HepG2 (cell line): ENCODE measurements around the gene NAV2. TPM values are rescaled to one million over a fixed set of nuclear protein-coding genes. Genes with fewer than 3 reads are reported as not detected.

Experiments
- ATAC-seq: fragments of 200-7000 bp; cut with Tn5 transposase; 3 replicates; pipeline ENCODE4 v1.9.1; 2020; ENCODE audit warnings: mild to moderate bottlenecking, moderate library complexity
- BruUV-seq: library from RNA; stranded (reverse); fragments of 400-500 nt; replicated peaks from 2 replicates; lab custom pipeline; 2021; lab: Mats Ljungman, UMichigan
- CTCF ChIA-PET: fragments of 300-600 bp; formaldehyde crosslinking; extraction: SDS; loops from one replicate; lab custom pipeline; 2021; ENCODE audit warnings: low total read pairs, inconsistent platforms, low intra/inter-chr PET ratio; lab: Yijun Ruan, JAX
- POLR2A ChIA-PET: fragments of 350-600 bp; sonication (Branson Sonifier 250); formaldehyde crosslinking; loops from one replicate; lab custom pipeline; 2020; ENCODE audit warnings: antibody characterized with exemption, inconsistent platforms; lab: Yijun Ruan, JAX
- DNase-seq: peaks from one replicate; pipeline ENCODE4 v3.0.0-alpha.2; 2015; ENCODE audit warnings: low spot score
- FAIRE-seq: peaks from 3 replicates; lab custom pipeline; 2011; peaks lifted over from hg19 to GRCh38; lab: Jason Lieb, UNC
- H2AFZ ChIP-seq: one replicate; pipeline ENCODE4 v1.6.1; 2011; ENCODE audit warnings: low read length, inconsistent platforms
- H3K27ac ChIP-seq: fragments of 300-600 bp; 3 replicates; pipeline ENCODE4 v1.8.0; 2011; ENCODE audit warnings: mixed run types, mild to moderate bottlenecking, mixed read lengths, low read length, inconsistent platforms; ENCODE audit not compliant: insufficient read depth; ENCODE audit errors: extremely low read length
- H3K27me3 ChIP-seq, 2 experiments: fragments of 200-600 bp in 1 of 2; 2 replicates in 1 of 2; 3 replicates in 1 of 2; pipeline versions ENCODE4 v1.6.0 to v1.8.0; 2011; ENCODE audit warnings: low read length in 2 of 2, mild to moderate bottlenecking in 2 of 2, moderate library complexity in 2 of 2, inconsistent platforms in 1 of 2; ENCODE audit not compliant: insufficient read depth in 2 of 2, control insufficient read depth in 1 of 2
- H3K36me3 ChIP-seq, 2 experiments: fragments of 200-600 bp in 1 of 2; replicated peaks in 1 of 2; 2 replicates in 1 of 2; 3 replicates in 1 of 2; pipeline versions ENCODE4 v1.5.1 to v1.8.0; 2011; ENCODE audit warnings: low read length in 2 of 2, inconsistent platforms in 1 of 2; ENCODE audit not compliant: insufficient read depth in 2 of 2, control insufficient read depth in 1 of 2
- H3K4me1 ChIP-seq: 2 replicates; pipeline ENCODE4 v1.5.1; 2012; ENCODE audit warnings: low read length, inconsistent platforms; ENCODE audit not compliant: insufficient read depth
- H3K4me2 ChIP-seq: 2 replicates; pipeline ENCODE4 v1.6.0; 2011; ENCODE audit warnings: low read depth, low read length, inconsistent platforms
- H3K4me3 ChIP-seq, 3 experiments: fragments of 200-600 bp in 1 of 3; sonication (generic), shearing (Covaris generic) in 1 of 3; replicated peaks in 1 of 3; 2 replicates each; pipeline ENCODE4 v1.5.1; 2011 to 2016; ENCODE audit warnings: low read length in 3 of 3, inconsistent platforms in 2 of 3, low read depth in 2 of 3, mild to moderate bottlenecking in 2 of 3, control low read depth in 1 of 3, mixed read lengths in 1 of 3; ENCODE audit not compliant: insufficient read depth in 1 of 3
- H3K79me2 ChIP-seq: one replicate; pipeline ENCODE4 v1.6.1; 2011; ENCODE audit warnings: low read length, inconsistent platforms; ENCODE audit not compliant: insufficient read depth
- H3K9ac ChIP-seq: 2 replicates; pipeline ENCODE4 v1.6.0; 2011; ENCODE audit warnings: mild to moderate bottlenecking, low read depth, low read length, inconsistent platforms; ENCODE audit not compliant: insufficient read depth
- H3K9me3 ChIP-seq: 2 replicates; pipeline ENCODE4 v1.5.1; 2012; ENCODE audit warnings: mild to moderate bottlenecking, low read length
- H4K20me1 ChIP-seq: 2 replicates; pipeline ENCODE4 v1.6.0; 2011; ENCODE audit warnings: inconsistent platforms, mild to moderate bottlenecking, low read length, moderate library complexity; ENCODE audit not compliant: insufficient read depth
- BORCS8-MEF2B ChIP-seq: sonication (generic); formaldehyde crosslinking; IDR thresholded peaks from 2 replicates; pipeline ENCODE4 v1.8.0; 2022; ENCODE audit warnings: mild to moderate bottlenecking, missing genetic modification reagents
- FOXA1 ChIP-seq, 2 experiments: fragments of 450-650 bp in 1 of 2; sonication (generic) in 1 of 2; formaldehyde crosslinking in 1 of 2; IDR thresholded peaks; 2 replicates each; pipeline versions ENCODE4 v1.4.0 to v1.6.1; 2016 to 2020; ENCODE audit warnings: missing genetic modification reagents in 1 of 2
- HCFC1 ChIP-seq: fragments of 150-350 bp; IDR thresholded peaks from 2 replicates; pipeline ENCODE4 v1.6.1; 2014; ENCODE audit warnings: low read depth, low read length
- MTA1 ChIP-seq: sonication (generic); formaldehyde crosslinking; IDR thresholded peaks from 2 replicates; pipeline ENCODE4 v1.4.0; 2020; ENCODE audit warnings: missing genetic modification reagents, mild to moderate bottlenecking, borderline replicate concordance
- SNAI1 ChIP-seq: sonication (generic); formaldehyde crosslinking; IDR thresholded peaks from 2 replicates; pipeline ENCODE4 v1.5.0; 2020; ENCODE audit warnings: mild to moderate bottlenecking, missing genetic modification reagents, borderline replicate concordance
- SRSF4 ChIP-seq: fragments of 200-400 bp; formaldehyde crosslinking; IDR thresholded peaks from one replicate; pipeline ENCODE4 v1.6.1; 2018; ENCODE audit warnings: mild to moderate bottlenecking, low read depth, low read length, moderate library complexity; ENCODE audit not compliant: poor library complexity, severe bottlenecking
- TCF12 ChIP-seq, 2 experiments: fragments of 450-650 bp in 1 of 2; sonication (generic) in 1 of 2; formaldehyde crosslinking in 1 of 2; IDR thresholded peaks; 2 replicates each; pipeline versions ENCODE4 v1.6.1 to v1.8.0; 2017 to 2022; ENCODE audit warnings: antibody characterized with exemption in 1 of 2, mild to moderate bottlenecking in 1 of 2, missing genetic modification reagents in 1 of 2, moderate library complexity in 1 of 2
- U2AF1 ChIP-seq: fragments of 200-400 bp; formaldehyde crosslinking; optimal IDR thresholded peaks from 2 replicates; pipeline ENCODE3; 2017; ENCODE audit warnings: mild to moderate bottlenecking, low read depth, low read length
- ZBED4 ChIP-seq: sonication (generic); formaldehyde crosslinking; IDR thresholded peaks from 2 replicates; pipeline ENCODE4 v1.4.0; 2020; ENCODE audit warnings: missing genetic modification reagents, borderline replicate concordance
- ZNF136 ChIP-seq: sonication (generic); formaldehyde crosslinking; IDR thresholded peaks from 2 replicates; pipeline ENCODE4 v1.8.1; 2022; ENCODE audit warnings: low read depth, mild to moderate bottlenecking, moderate library complexity, missing genetic modification reagents
- ZNF569 ChIP-seq: sonication (generic); formaldehyde crosslinking; IDR thresholded peaks from 2 replicates; pipeline ENCODE4 v1.5.0; 2020; ENCODE audit warnings: mild to moderate bottlenecking, missing genetic modification reagents, moderate library complexity, borderline replicate concordance
- ZSCAN21 ChIP-seq: sonication (generic); formaldehyde crosslinking; IDR thresholded peaks from 2 replicates; pipeline ENCODE4 v1.8.0; 2022; ENCODE audit warnings: mild to moderate bottlenecking, missing genetic modification reagents, moderate library complexity, borderline replicate concordance
- WGBS: methylation state at CpG from one replicate; pipeline ENCODE4 v1.1.6; 2017; ENCODE audit warnings: low lambda C conversion rate; 5-methylcytosine and 5-hydroxymethylcytosine counted together
- in situ Hi-C: cut with HindIII; loops from 2 replicates; pipeline ENCODE4 v1.10.0; 2017; ENCODE audit warnings: low pct_unique_long_range_greater_than_20kb; ENCODE audit not compliant: extremely low pct_ligation_motif_present
- intact Hi-C: fragments of 100-400 bp; cut with micrococcal nuclease; formaldehyde crosslinking; loops from one replicate; pipeline ENCODE4 v1.10.0; 2022; ENCODE audit not compliant: unreplicated experiment
- polyA plus RNA-seq, 8 experiments: library from polyadenylated mRNA; depleted of rRNA in 3 of 8; stranded (reverse) in 7 of 8; unstranded in 1 of 8; fragments of >200 nt; fragmentation: Illumina TruSeq in 4 of 8; extraction: Trizol in 4 of 8; gene quantifications; 2 replicates each; pipeline versions ENCODE4 v1.2.1 to v1.2.3, GENCODE V29; 2011 to 2016; ENCODE audit warnings: low read depth in 4 of 8, missing spikeins in 1 of 8, mixed read lengths in 1 of 8; ENCODE audit not compliant: insufficient read depth in 1 of 8
- total RNA-seq, 5 experiments: library from RNA; depleted of rRNA; stranded (reverse); fragments of >200 nt; fragmentation: Illumina TruSeq; extraction: Trizol; gene quantifications; 2 replicates each; pipeline ENCODE4 v1.2.3, GENCODE V29; 2016; ENCODE audit warnings: low read depth in 1 of 5
- TF ChIP-seq, protein P1 (sequence below): sonication (generic); formaldehyde crosslinking; IDR thresholded peaks from 2 replicates; pipeline ENCODE4 v1.9.0; 2022; ENCODE audit warnings: low read depth, missing genetic modification reagents
- TF ChIP-seq, protein P2 (sequence below): sonication (generic); formaldehyde crosslinking; IDR thresholded peaks from 2 replicates; pipeline ENCODE4 v1.4.0; 2020; ENCODE audit warnings: mild to moderate bottlenecking, missing genetic modification reagents

Gene NAV2
- total and polyA plus RNA-seq, 2 of the 13 experiments (the other 11 are each of a cell fraction or from before 2014, with no cell fraction given), result 9.3 to 34.6 TPM

- ATAC-seq, result no peak
- Histone ChIP-seq H4K20me1 (no peaks in the 10 kb centered on the region), H2AFZ (no peak overlapping the region), H3K9me3 (no peaks in the 10 kb centered on the region), H3K9ac (no peak overlapping the region), H3K4me1 (no peaks in the 10 kb centered on the region), H3K36me3 (no peaks in the 10 kb centered on the region), H3K4me2 (no peak overlapping the region), H3K79me2 (no peaks in the 10 kb centered on the region), H3K27ac (no peak overlapping the region), H3K4me3 (no peak overlapping the region), H3K27me3 (peaks cover 12 to 88% of the 10 kb centered on the region in 2 experiments)
- no peak for FAIRE-seq
- intact Hi-C loops, result no loop called here
- in situ Hi-C loops, result no loop called here
- 44% methylated on average over 30 of the region's 65 CpGs for WGBS
- no TSS peak for BruUV-seq
- CTCF ChIA-PET, result no interaction called here
- DNase-seq, result no peak
- POLR2A ChIA-PET, result no interaction called here
- TF ChIP-seq U2AF1 (no peak), MTA1 (CRISPR knock-in tag) (no peak), SNAI1 (CRISPR knock-in tag) (no peak), TCF12 (IDR thresholded peaks at IDR 0.05) (no peak), TCF12 (CRISPR knock-in tag; IDR thresholded peaks at IDR 0.05) (no peak), ZSCAN21 (CRISPR knock-in tag) (no peak), ZBED4 (CRISPR knock-in tag) (no peak), ZNF569 (CRISPR knock-in tag) (no peak), ZNF136 (CRISPR knock-in tag) (no peak), FOXA1 (IDR thresholded peaks at IDR 0.05) (no peak), FOXA1 (CRISPR knock-in tag; IDR thresholded peaks at IDR 0.05) (no peak), HCFC1 (no peak), BORCS8-MEF2B (CRISPR knock-in tag) (no peak), SRSF4 (no peak)
- TF ChIP-seq, protein P1, sequence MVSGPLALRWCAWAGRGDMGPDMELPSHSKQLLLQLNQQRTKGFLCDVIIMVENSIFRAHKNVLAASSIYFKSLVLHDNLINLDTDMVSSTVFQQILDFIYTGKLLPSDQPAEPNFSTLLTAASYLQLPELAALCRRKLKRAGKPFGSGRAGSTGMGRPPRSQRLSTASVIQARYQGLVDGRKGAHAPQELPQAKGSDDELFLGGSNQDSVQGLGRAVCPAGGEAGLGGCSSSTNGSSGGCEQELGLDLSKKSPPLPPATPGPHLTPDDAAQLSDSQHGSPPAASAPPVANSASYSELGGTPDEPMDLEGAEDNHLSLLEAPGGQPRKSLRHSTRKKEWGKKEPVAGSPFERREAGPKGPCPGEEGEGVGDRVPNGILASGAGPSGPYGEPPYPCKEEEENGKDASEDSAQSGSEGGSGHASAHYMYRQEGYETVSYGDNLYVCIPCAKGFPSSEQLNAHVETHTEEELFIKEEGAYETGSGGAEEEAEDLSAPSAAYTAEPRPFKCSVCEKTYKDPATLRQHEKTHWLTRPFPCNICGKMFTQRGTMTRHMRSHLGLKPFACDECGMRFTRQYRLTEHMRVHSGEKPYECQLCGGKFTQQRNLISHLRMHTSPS (CRISPR knock-in tag), result no peak
- TF ChIP-seq, protein P2, sequence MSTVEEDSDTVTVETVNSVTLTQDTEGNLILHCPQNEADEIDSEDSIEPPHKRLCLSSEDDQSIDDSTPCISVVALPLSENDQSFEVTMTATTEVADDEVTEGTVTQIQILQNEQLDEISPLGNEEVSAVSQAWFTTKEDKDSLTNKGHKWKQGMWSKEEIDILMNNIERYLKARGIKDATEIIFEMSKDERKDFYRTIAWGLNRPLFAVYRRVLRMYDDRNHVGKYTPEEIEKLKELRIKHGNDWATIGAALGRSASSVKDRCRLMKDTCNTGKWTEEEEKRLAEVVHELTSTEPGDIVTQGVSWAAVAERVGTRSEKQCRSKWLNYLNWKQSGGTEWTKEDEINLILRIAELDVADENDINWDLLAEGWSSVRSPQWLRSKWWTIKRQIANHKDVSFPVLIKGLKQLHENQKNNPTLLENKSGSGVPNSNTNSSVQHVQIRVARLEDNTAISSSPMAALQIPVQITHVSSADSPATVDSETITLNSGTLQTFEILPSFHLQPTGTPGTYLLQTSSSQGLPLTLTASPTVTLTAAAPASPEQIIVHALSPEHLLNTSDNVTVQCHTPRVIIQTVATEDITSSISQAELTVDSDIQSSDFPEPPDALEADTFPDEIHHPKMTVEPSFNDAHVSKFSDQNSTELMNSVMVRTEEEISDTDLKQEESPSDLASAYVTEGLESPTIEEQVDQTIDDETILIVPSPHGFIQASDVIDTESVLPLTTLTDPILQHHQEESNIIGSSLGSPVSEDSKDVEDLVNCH (CRISPR knock-in tag), result no peak
Measured at GRCh38 chr11:20159466-20160381, 447.1 kb downstream of the NAV2 start.
